K562 (cell line): ENCODE results near the gene FAM3C. TPM values are rescaled to one million over a fixed set of nuclear protein-coding genes. Genes with fewer than 3 reads are reported as not detected.

Experiments
- ATAC-seq: fragments of 200-7000 bp; cut with Tn5 transposase; 3 replicates; pipeline ENCODE4 v1.9.1; 2020; ENCODE audit warnings: moderate library complexity
- BruUV-seq: library from RNA; stranded (reverse); fragments of 400-500 nt; replicated peaks from 2 replicates; lab custom pipeline; 2021; lab: Mats Ljungman, UMichigan
- CTCF ChIA-PET: fragments of 300-600 bp; formaldehyde crosslinking; extraction: SDS; loops from one replicate; lab custom pipeline; 2021; ENCODE audit warnings: low intra/inter-chr PET ratio; lab: Yijun Ruan, JAX
- POLR2A ChIA-PET: fragments of 300-600, 350-650 bp; sonication (Branson Sonifier 250); formaldehyde crosslinking; extraction: SDS; loops from one replicate; lab custom pipeline; 2021; ENCODE audit warnings: antibody characterized with exemption, inconsistent platforms; lab: Yijun Ruan, JAX
- DNase-seq, 4 experiments: peaks; one replicate each; pipeline versions ENCODE4 v3.0.0 to v3.0.0-alpha.2; 2011 to 2018; ENCODE audit warnings: low spot score in 3 of 4, mixed read lengths in 3 of 4; ENCODE audit errors: extremely low read depth in 1 of 4
- FAIRE-seq: peaks from 2 replicates; lab custom pipeline; 2011; peaks lifted over from hg19 to GRCh38; lab: Jason Lieb, UNC
- H2AFZ ChIP-seq: 2 replicates; pipeline ENCODE4 v1.6.0; 2011; ENCODE audit warnings: low read depth, low read length, control low read depth, inconsistent platforms
- H3K27ac ChIP-seq: fragments of 200-600 bp; 3 replicates; pipeline ENCODE4 v1.8.0; 2011; ENCODE audit warnings: low read depth, mild to moderate bottlenecking, control low read depth, inconsistent platforms, low read length, moderate library complexity, mixed read lengths; ENCODE audit errors: extremely low read depth
- H3K27me3 ChIP-seq, 2 experiments: fragments of 300-600 bp in 1 of 2; 2 replicates in 1 of 2; 3 replicates in 1 of 2; pipeline versions ENCODE4 v1.6.0 to v1.8.0; 2011; ENCODE audit warnings: inconsistent platforms in 2 of 2, low read length in 2 of 2, mild to moderate bottlenecking in 1 of 2, mixed read lengths in 1 of 2, moderate library complexity in 1 of 2; ENCODE audit not compliant: control insufficient read depth in 2 of 2, insufficient read depth in 2 of 2
- H3K36me3 ChIP-seq: fragments of 300-600 bp; 3 replicates; pipeline ENCODE4 v1.8.0; 2011; ENCODE audit warnings: mild to moderate bottlenecking, low read length, inconsistent platforms; ENCODE audit not compliant: control insufficient read depth, insufficient read depth
- H3K4me1 ChIP-seq, 2 experiments: fragments of 200-600 bp in 1 of 2; replicated peaks in 1 of 2; 2 replicates in 1 of 2; 3 replicates in 1 of 2; pipeline versions ENCODE4 v1.5.1 to v1.8.0; 2011; ENCODE audit warnings: inconsistent platforms in 2 of 2, low read length in 2 of 2, mild to moderate bottlenecking in 1 of 2, mixed read lengths in 1 of 2, moderate library complexity in 1 of 2; ENCODE audit not compliant: control insufficient read depth in 2 of 2, insufficient read depth in 2 of 2
- H3K4me2 ChIP-seq: 2 replicates; pipeline ENCODE4 v1.6.1; 2011; ENCODE audit warnings: low read length, control low read depth, inconsistent platforms, mixed read lengths; ENCODE audit not compliant: insufficient read depth
- H3K4me3 ChIP-seq: fragments of 200-600 bp; sonication (generic), shearing (Covaris generic); 2 replicates; pipeline ENCODE4 v1.5.1; 2016; ENCODE audit warnings: control low read depth, inconsistent platforms
- H3K79me2 ChIP-seq: fragments of 200-600 bp; 3 replicates; pipeline ENCODE4 v1.8.0; 2011; ENCODE audit warnings: low read length, inconsistent platforms; ENCODE audit not compliant: control insufficient read depth, insufficient read depth
- H3K9ac ChIP-seq, 2 experiments: 2 replicates each; pipeline versions ENCODE4 v1.6.0 to v1.6.1; 2011; ENCODE audit warnings: low read depth in 2 of 2, low read length in 2 of 2, control low read depth in 1 of 2, inconsistent platforms in 1 of 2, mild to moderate bottlenecking in 1 of 2, mixed read lengths in 1 of 2; ENCODE audit not compliant: insufficient read depth in 1 of 2
- H3K9me1 ChIP-seq: one replicate; pipeline ENCODE4 v1.6.0; 2011; ENCODE audit warnings: inconsistent platforms, mild to moderate bottlenecking, low read length, moderate library complexity; ENCODE audit not compliant: control insufficient read depth, insufficient read depth
- H3K9me3 ChIP-seq: replicated peaks from 2 replicates; pipeline ENCODE4 v1.5.1; 2011; ENCODE audit warnings: low read depth, low read length, inconsistent platforms; ENCODE audit not compliant: control insufficient read depth, insufficient read depth
- H4K20me1 ChIP-seq: replicated peaks from 2 replicates; pipeline ENCODE4 v1.6.1; 2011; ENCODE audit warnings: low read length, inconsistent platforms, mixed read lengths; ENCODE audit not compliant: control insufficient read depth, insufficient read depth
- ASH1L ChIP-seq: fragments of 450-650 bp; IDR thresholded peaks from 2 replicates; pipeline ENCODE4 v1.6.1; 2018; ENCODE audit warnings: borderline replicate concordance, mild to moderate bottlenecking, low read depth; ENCODE audit not compliant: partially characterized antibody
- CEBPB ChIP-seq: fragments of 450-650 bp; IDR thresholded peaks from 2 replicates; pipeline ENCODE4 v1.6.1; 2016; ENCODE audit warnings: missing genetic modification characterization, missing compliant biosample characterization
- DIDO1 ChIP-seq: fragments of 450-650 bp; IDR thresholded peaks from 2 replicates; pipeline ENCODE4 v1.6.1; 2016; ENCODE audit warnings: low read depth, missing biosample characterization, missing genetic modification characterization
- GTF2F1 ChIP-seq: IDR thresholded peaks from 2 replicates; pipeline ENCODE4 v1.6.1; 2011; ENCODE audit warnings: low read depth, low read length, improper control_type of control experiment
- HMBOX1 ChIP-seq: sonication (generic); IDR thresholded peaks from 2 replicates; pipeline ENCODE4 v1.6.1; 2016
- NCOR1 ChIP-seq: fragments of 450-650 bp; IDR thresholded peaks from 2 replicates; pipeline ENCODE4 v1.6.1; 2016; ENCODE audit warnings: mild to moderate bottlenecking, moderate library complexity
- NR2C1 ChIP-seq, 2 experiments: fragments of 450-650 bp; IDR thresholded peaks; 2 replicates each; pipeline ENCODE4 v1.6.1; 2017; ENCODE audit warnings: mild to moderate bottlenecking in 2 of 2, antibody characterized with exemption in 1 of 2, inconsistent platforms in 1 of 2, missing compliant biosample characterization in 1 of 2, missing genetic modification characterization in 1 of 2
- RBM14 ChIP-seq: fragments of 200-400 bp; formaldehyde crosslinking; IDR thresholded peaks from 2 replicates; pipeline ENCODE4 v1.6.1; 2018; ENCODE audit warnings: low read depth, mild to moderate bottlenecking, low read length, moderate library complexity, borderline replicate concordance; ENCODE audit not compliant: insufficient read depth
- RBM15 ChIP-seq: fragments of 200-400 bp; formaldehyde crosslinking; IDR thresholded peaks from 2 replicates; pipeline ENCODE4 v1.6.1; 2018; ENCODE audit warnings: mild to moderate bottlenecking, low read length, moderate library complexity; ENCODE audit not compliant: insufficient read depth
- ZNF140 ChIP-seq: fragments of 250-450 bp; sonication (Bioruptor Pico); IDR thresholded peaks from 2 replicates; pipeline ENCODE4 v1.8.0; 2021; ENCODE audit warnings: moderate library complexity, mild to moderate bottlenecking, inconsistent platforms
- ZNF384 ChIP-seq: IDR thresholded peaks from 2 replicates; pipeline ENCODE4 v1.6.1; 2012; ENCODE audit warnings: low read depth, low read length, improper control_type of control experiment
- ZNF507 ChIP-seq: conservative IDR thresholded peaks from 2 replicates; pipeline ENCODE4 v1.6.1; 2017; ENCODE audit warnings: missing genetic modification characterization, missing compliant biosample characterization
- ZNF644 ChIP-seq: fragments of 200-800 bp; sonication (Bioruptor generic); IDR thresholded peaks from 2 replicates; pipeline ENCODE4 v1.6.1; 2016; ENCODE audit warnings: low read depth, missing genetic modification characterization, missing compliant biosample characterization
- WGBS: fragments of 100-300 bp; shearing (Covaris generic); methylation state at CpG from one replicate; pipeline ENCODE4 v1.1.6; 2016; ENCODE audit warnings: low coverage, mixed read lengths; ENCODE audit not compliant: insufficient coverage; ENCODE audit errors: missing lambda C conversion rate; 5-methylcytosine and 5-hydroxymethylcytosine counted together
- in situ Hi-C: fragments of 300-500 bp; cut with MboI; formaldehyde crosslinking; loops from 4 replicates; pipeline ENCODE4 v1.15.0; 2018; ENCODE audit warnings: inconsistent platforms, mixed read lengths
- intact Hi-C: fragments of 100-400 bp; cut with micrococcal nuclease; formaldehyde crosslinking; loops from 2 replicates; pipeline ENCODE4 v1.14.2; 2022
- polyA plus RNA-seq, 8 experiments: library from polyadenylated mRNA; depleted of rRNA in 4 of 8; stranded (reverse) in 5 of 8; unstranded in 3 of 8; fragments of >200 nt; fragmentation: Nextera tagmentation in 2 of 8; fragmentation: Illumina TruSeq in 1 of 8; extraction: Ambion mirVana in 2 of 8; extraction: Trizol in 1 of 8; gene quantifications; 2 replicates each; pipeline versions ENCODE4 v1.2.1 to v1.2.3, GENCODE V29; 2011 to 2014; ENCODE audit warnings: inconsistent platforms in 1 of 8, missing spikeins in 1 of 8
- total RNA-seq, 7 experiments: library from RNA; depleted of rRNA in 6 of 7; stranded (reverse); fragments of >200 nt in 6 of 7; fragmentation: Illumina TruSeq in 2 of 7; extraction: Trizol in 2 of 7; gene quantifications; 2 replicates each; pipeline versions ENCODE4 v1.2.1 to v1.2.3, GENCODE V29; 2011 to 2021; ENCODE audit warnings: low replicate concordance in 1 of 7
- TF ChIP-seq, protein P1 (sequence below), 2 experiments: fragments of 150-350 bp in 1 of 2; IDR thresholded peaks; 2 replicates each; pipeline ENCODE4 v1.6.1; 2012 to 2016; ENCODE audit warnings: low read depth in 2 of 2, low read length in 2 of 2, mild to moderate bottlenecking in 1 of 2, moderate library complexity in 1 of 2

The FAM3C gene
- total and polyA plus RNA-seq, 9 of the 15 experiments (the other 6 are each of a cell fraction or from before 2014, with no cell fraction given), result 10.6 to 42.6 (median 30.0) TPM

DNA sequence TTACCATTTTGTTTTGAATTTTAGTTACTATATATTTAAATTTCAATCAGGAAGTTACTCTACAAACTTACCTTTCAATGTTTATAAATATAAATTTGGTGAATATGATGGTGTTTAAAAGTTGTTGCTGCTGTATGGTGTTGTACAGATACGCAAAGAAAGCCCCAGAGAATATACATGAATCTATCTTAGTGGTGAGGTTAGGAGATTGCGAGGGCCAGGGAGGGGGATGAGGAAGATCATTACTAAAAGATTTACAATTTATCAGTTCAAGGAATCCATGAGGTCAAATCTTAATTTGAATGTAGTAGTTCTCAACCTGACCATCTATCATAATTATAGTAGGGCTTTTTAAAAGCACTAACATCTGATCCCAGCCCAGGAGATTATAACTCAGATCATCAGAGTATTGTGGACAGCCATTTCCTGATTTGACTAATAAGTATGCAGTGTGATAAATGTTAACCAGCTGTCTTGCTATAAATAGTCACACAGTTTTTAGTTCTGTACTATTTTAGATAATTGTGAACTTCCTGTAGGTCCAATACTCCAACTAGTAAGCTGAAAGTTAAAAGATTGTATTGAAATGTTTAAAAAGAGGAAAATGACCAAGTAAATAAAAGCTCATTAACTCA, 23.6 kb downstream of the FAM3C start:
- Histone ChIP-seq H3K79me2 (no peaks in the 10 kb centered on the region), H3K27ac (no peak overlapping the region), H2AFZ (no peak overlapping the region), H3K9ac (no peak overlapping the region), H3K36me3 (peaks cover 71% of the 10 kb centered on the region), H3K4me3 (no peak overlapping the region), H3K4me2 (no peak overlapping the region), H3K9me3 (no peaks in the 10 kb centered on the region), H3K4me1 (no peaks in the 10 kb centered on the region), H4K20me1 (no peaks in the 10 kb centered on the region), H3K27me3 (no peaks in the 10 kb centered on the region), H3K9me1 (no peaks in the 10 kb centered on the region)
- intact Hi-C loops (no loop called here), in situ Hi-C loops (loop anchor here (25.0 kb wide), 1 partner anchor 615 kb away; no protein-coding TSS in a partner anchor)
- DNase-seq (no peak), FAIRE-seq (no peak), ATAC-seq (no peak)
- ChIA-PET CTCF (interaction anchor here (0.5 kb wide), 1 partner anchor 183 kb away, joined by 4 read pairs; no protein-coding TSS in a partner anchor), POLR2A (interaction anchor here (1.1 to 1.6 kb wide), 3 partner anchors 11 to 24 kb away, joined by 4 to 5 read pairs (median 4); partner anchors contain the start of gene FAM3C)
- no TSS peak for BruUV-seq
- WGBS, result 93% methylated on average over 2 of the region's 2 CpGs
- no peak for TF ChIP-seq ZNF140 (CRISPR knock-in tag)
- no peak for TF ChIP-seq NCOR1
- TF ChIP-seq ZNF384, result no peak
- TF ChIP-seq, protein P1, sequence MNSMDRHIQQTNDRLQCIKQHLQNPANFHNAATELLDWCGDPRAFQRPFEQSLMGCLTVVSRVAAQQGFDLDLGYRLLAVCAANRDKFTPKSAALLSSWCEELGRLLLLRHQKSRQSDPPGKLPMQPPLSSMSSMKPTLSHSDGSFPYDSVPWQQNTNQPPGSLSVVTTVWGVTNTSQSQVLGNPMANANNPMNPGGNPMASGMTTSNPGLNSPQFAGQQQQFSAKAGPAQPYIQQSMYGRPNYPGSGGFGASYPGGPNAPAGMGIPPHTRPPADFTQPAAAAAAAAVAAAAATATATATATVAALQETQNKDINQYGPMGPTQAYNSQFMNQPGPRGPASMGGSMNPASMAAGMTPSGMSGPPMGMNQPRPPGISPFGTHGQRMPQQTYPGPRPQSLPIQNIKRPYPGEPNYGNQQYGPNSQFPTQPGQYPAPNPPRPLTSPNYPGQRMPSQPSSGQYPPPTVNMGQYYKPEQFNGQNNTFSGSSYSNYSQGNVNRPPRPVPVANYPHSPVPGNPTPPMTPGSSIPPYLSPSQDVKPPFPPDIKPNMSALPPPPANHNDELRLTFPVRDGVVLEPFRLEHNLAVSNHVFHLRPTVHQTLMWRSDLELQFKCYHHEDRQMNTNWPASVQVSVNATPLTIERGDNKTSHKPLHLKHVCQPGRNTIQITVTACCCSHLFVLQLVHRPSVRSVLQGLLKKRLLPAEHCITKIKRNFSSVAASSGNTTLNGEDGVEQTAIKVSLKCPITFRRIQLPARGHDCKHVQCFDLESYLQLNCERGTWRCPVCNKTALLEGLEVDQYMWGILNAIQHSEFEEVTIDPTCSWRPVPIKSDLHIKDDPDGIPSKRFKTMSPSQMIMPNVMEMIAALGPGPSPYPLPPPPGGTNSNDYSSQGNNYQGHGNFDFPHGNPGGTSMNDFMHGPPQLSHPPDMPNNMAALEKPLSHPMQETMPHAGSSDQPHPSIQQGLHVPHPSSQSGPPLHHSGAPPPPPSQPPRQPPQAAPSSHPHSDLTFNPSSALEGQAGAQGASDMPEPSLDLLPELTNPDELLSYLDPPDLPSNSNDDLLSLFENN (IDR thresholded peaks at IDR 0.05; ENCODE audit: low read depth in 2 of 2, low read length in 2 of 2), result no peak
- 0 out of 2 replicates have a peak, but pooled peaks have one; percentile 2 for TF ChIP-seq ZNF507 (tag)
- no peak for TF ChIP-seq RBM15
- TF ChIP-seq DIDO1 (tag), result no peak
- TF ChIP-seq NR2C1 (IDR thresholded peaks at IDR 0.05), result no peak
- no peak for TF ChIP-seq NR2C1 (tag; IDR thresholded peaks at IDR 0.05)
- no peak for TF ChIP-seq HMBOX1
- TF ChIP-seq ZNF644 (tag), result no peak
- TF ChIP-seq CEBPB (tag), result no peak
- TF ChIP-seq RBM14, result no peak
- no peak for TF ChIP-seq ASH1L
- TF ChIP-seq GTF2F1, result no peak
